GM18505 (cell line): ENCODE data around the gene DRICH1.
"Not testable (repeated sequence)": the region's sequence is repeated elsewhere in the genome, so short reads cannot be mapped to it uniquely, and the experiment has no call there.

ENCODE experiments used
- ATAC-seq: cut with Tn5 transposase; IDR thresholded peaks from one replicate; pipeline ENCODE4 v1.9.1; 2021; ENCODE audit not compliant: unreplicated experiment
- POLR2A ChIP-seq: IDR thresholded peaks from 4 replicates; pipeline ENCODE4 v1.6.1; 2011; ENCODE audit warnings: borderline replicate concordance; ENCODE audit not compliant: insufficient read depth, insufficient read length; ENCODE audit errors: extremely low read depth

The DRICH1 gene

DNA sequence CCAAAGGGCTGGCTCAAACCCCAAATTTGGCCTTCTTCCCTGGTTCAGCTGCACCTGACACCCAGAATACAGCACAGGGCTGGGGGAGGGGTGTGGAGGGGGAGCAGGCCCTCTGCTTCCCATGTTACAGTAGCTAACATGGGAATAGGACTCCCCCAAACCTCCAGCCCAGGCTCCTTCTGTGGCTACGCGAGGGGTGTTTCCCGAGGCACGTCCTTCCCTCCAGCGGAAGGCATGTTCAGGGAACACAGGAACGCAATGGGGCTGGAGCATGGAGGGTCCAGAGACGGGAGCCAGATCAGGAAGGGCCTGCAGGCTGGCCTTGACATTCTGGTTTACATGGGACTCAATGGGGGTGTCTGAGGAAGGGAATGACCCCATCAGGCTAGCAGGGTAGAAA lies 40.3 kb downstream of the DRICH1 start:
- no peak for TF ChIP-seq POLR2A
- no peak for ATAC-seq

GRCh38 chr22:23591201-23591791 lies 40.8 kb downstream of the DRICH1 start:
- ATAC-seq, result no peak
- no peak for TF ChIP-seq POLR2A

- TF ChIP-seq POLR2A, result no peak
These were observed 48.3 kb downstream of the DRICH1 start for GRCh38 chr22:23583836-23584235.

GRCh38 chr22:23583153-23583552 lies 49.0 kb downstream of the DRICH1 start:
- TF ChIP-seq POLR2A, result no peak
- ATAC-seq, result no peak

More at GRCh38 chr22:23583836-23584235, 48.3 kb downstream of the DRICH1 start:
- ATAC-seq, result no peak

GRCh38 chr22:23581260-23581650 lies 50.9 kb downstream of the DRICH1 start:
- ATAC-seq, result no peak
- TF ChIP-seq POLR2A, result no peak

DNA sequence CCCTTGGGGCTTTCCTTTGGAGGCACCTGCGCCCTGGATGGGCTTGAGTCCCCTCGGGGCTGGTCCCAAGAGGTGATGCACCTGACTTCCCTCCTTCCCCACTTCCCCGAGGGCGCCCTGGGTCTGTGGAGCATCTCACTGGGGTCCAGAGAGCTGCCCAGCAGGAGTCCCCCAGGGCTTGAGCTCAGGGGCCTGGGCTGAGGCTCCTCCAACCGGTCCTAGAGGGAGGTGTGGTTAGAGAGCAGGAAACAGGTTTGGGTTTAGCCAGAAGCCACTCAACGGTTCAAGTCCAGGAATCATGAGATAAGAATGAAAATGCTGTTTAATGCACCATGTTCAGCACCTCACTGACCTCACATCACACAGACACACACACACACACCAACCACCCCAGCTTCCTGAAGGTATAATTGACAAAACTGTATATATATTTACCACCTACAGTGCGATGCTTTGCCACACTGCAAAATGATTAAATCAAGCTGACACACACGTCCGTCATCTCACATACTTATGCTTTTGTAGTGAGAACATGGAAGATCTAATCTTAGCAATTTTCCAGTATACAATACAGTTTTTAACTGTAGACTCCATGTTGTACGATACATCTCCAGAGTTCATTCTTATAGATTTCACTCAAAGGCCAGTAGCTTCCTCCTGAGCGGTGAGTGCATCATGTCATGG lies 51.4 kb downstream of the DRICH1 start:
- TF ChIP-seq POLR2A, result no peak

GRCh38 chr22:23579870-23580575 lies 52.1 kb downstream of the DRICH1 start, which contains the start of gene IGLL1:
TSS of gene IGLL1 (minus strand) at chr22:23580290. CDS start at chr22:23580190, 100 bp downstream.
- TF ChIP-seq POLR2A, result no peak
- ATAC-seq, result no peak

More for the DNA sequence above, 51.4 kb downstream of the DRICH1 start:
- no peak for ATAC-seq

DNA sequence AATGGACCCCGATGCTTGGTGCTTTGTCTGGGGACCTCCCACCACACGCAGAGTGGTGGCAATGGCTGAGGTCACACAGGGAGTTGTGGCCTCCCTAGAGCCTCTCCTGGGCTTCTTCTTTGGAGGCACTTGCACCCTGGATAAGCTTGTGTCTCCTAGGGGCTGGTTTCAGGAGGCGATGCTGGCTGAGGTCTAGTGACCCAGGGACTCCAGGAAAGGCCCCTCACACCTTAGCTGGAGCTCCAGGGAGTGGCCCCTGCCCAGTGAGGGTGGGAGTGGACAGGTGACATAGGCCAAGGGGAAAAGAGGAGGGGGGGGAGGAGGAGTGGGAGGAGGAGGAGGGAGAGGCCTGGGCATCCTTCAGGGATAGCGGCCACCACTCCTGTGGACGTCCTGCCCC lies 52.8 kb downstream of the DRICH1 start:
- ATAC-seq, result no peak

GRCh38 chr22:23578306-23578705 lies 53.8 kb downstream of the DRICH1 start:
- no peak for TF ChIP-seq POLR2A
- ATAC-seq, result no peak

More for the DNA sequence above, 52.8 kb downstream of the DRICH1 start:
- no peak for TF ChIP-seq POLR2A

DNA sequence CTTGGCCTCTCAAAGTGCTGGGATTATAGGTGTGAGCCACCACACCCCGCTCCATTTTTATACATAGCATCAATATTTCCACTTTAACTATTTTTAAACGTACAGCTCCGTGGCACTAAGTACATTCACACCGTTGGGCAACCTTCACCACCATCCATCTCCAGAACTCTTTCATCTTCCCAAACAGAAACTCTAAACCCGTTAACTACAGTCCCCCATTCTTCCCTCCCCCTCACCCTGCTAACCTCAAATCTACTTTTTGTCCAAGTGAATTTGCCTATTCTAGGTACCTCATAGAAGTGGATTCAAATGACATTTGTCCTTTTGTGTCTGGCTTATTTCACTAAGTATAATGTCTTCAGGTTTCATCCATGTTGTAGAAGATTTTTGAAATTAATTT lies 55.4 kb downstream of the DRICH1 start:
- TF ChIP-seq POLR2A, result no peak
- ATAC-seq, result no peak

- no peak for ATAC-seq
- no peak for TF ChIP-seq POLR2A
These were observed 56.5 kb downstream of the DRICH1 start for GRCh38 chr22:23575601-23576000.

GRCh38 chr22:23574877-23575276 lies 57.2 kb downstream of the DRICH1 start:
- ATAC-seq, result no peak
- no peak for TF ChIP-seq POLR2A

DNA sequence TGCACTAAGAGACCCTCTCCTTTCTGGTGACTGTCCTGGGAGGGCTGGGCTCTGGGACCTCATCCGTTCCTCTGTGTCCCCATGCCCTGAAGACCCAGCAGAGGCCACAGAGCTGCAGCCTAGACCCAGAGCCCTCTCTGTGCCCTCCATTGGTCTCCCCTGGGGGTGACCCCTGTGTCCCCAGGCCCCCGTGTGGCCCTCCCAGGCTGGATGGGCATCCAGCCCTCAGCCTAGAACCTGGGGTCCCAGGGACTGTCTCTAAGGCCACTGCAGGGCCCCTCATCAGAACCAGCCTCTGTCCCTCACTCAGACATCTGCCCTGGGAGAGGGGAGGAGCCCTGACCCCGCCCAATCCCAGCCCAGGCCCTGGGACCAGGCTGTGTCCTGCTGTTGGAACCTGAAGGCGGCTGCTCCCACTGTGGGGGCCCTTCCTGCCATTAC lies 57.7 kb downstream of the DRICH1 start:
- no peak for ATAC-seq
- TF ChIP-seq POLR2A, result no peak

- not testable (repeated sequence) for ATAC-seq
These were observed 58.4 kb downstream of the DRICH1 start for GRCh38 chr22:23573701-23574235.

GRCh38 chr22:23573106-23573505 lies 59.0 kb downstream of the DRICH1 start:
- not testable (repeated sequence) for ATAC-seq
